ENCODE measurements around the gene PPFIA1. TPM values are rescaled to one million over a fixed set of nuclear protein-coding genes. Genes with fewer than 3 reads are reported as not detected.

The PPFIA1 gene
- total and polyA plus RNA-seq, 10 of the 15 experiments (the other 5 are each of a cell fraction or from before 2014, with no cell fraction given) = 5.2 to 26.2 (median 15.8) TPM

GRCh38 chr11:70428701-70429427, 158.4 kb downstream of the PPFIA1 start:
- Histone ChIP-seq H3K79me2 (ENCODE audit: control insufficient read depth, insufficient read depth, low read length) (no peaks in the 10 kb centered on the region), H3K4me2 (ENCODE audit: control insufficient read depth, insufficient read depth) (no peak overlapping the region), H3K27me3 (replicated peaks in 1 of 2; ENCODE audit: control insufficient read depth in 2 of 2, insufficient read depth in 2 of 2, low read length in 1 of 2) (no peaks in the 10 kb centered on the region; a peak in 1 of 4 replicates), H3K36me3 (ENCODE audit: control insufficient read depth in 2 of 2, insufficient read depth in 2 of 2, low read length in 1 of 2) (no peaks in the 10 kb centered on the region), H3K9ac (ENCODE audit: control insufficient read depth, insufficient read depth, low read length) (no peak overlapping the region), H3K9me3 (replicated peaks; ENCODE audit: control insufficient read depth, insufficient read depth, low read length) (no peaks in the 10 kb centered on the region; the same call in 2 of the 3 replicates), H3K4me1 (ENCODE audit: control insufficient read depth, insufficient read depth, low read length) (peaks cover 19% of the 10 kb centered on the region), H4K20me1 (ENCODE audit: control insufficient read depth, insufficient read depth) (no peaks in the 10 kb centered on the region), H3K4me3 (no peak overlapping the region), H3K27ac (ENCODE audit: control insufficient read depth, insufficient read depth) (no peak overlapping the region), H2AFZ (ENCODE audit: control insufficient read depth, low read depth, low read length) (no peak overlapping the region)
- ChIA-PET RAD21 (ENCODE audit: unreplicated experiment) (no interaction called here), CTCF (no interaction called here), SMC1A (ENCODE audit: uncharacterized antibody, unreplicated experiment) (no interaction called here), POLR2A (no interaction called here)
- no peak for TF ChIP-seq PML (IDR thresholded peaks at IDR 0.05; ENCODE audit: low read length)
- no peak for TF ChIP-seq KAT2A (conservative IDR thresholded peaks at IDR 0.05; ENCODE audit: control insufficient read depth, low read depth, low read length)
- no peak for TF ChIP-seq HDGF (IDR thresholded peaks at IDR 0.05)
- no peak for TF ChIP-seq ASH2L (IDR thresholded peaks at IDR 0.05; ENCODE audit: borderline replicate concordance, low read depth)
- TF ChIP-seq, protein P1, sequence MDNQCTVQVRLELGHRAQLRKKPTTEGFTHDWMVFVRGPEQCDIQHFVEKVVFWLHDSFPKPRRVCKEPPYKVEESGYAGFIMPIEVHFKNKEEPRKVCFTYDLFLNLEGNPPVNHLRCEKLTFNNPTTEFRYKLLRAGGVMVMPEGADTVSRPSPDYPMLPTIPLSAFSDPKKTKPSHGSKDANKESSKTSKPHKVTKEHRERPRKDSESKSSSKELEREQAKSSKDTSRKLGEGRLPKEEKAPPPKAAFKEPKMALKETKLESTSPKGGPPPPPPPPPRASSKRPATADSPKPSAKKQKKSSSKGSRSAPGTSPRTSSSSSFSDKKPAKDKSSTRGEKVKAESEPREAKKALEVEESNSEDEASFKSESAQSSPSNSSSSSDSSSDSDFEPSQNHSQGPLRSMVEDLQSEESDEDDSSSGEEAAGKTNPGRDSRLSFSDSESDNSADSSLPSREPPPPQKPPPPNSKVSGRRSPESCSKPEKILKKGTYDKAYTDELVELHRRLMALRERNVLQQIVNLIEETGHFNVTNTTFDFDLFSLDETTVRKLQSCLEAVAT (IDR thresholded peaks at IDR 0.05) = no peak
- no peak for TF ChIP-seq ZBED1 (IDR thresholded peaks at IDR 0.05; ENCODE audit: borderline replicate concordance)
- no peak for TF ChIP-seq STAT1 (conservative IDR thresholded peaks at IDR 0.05)
- TF ChIP-seq ZSCAN29 (IDR thresholded peaks at IDR 0.05) = no peak
- TF ChIP-seq BACH1 (IDR thresholded peaks at IDR 0.05; ENCODE audit: borderline replicate concordance) = no peak
- no peak for TF ChIP-seq TBL1XR1 (IDR thresholded peaks at IDR 0.05; ENCODE audit: low read depth, low read length)
- no peak for TF ChIP-seq PAX8 (IDR thresholded peaks at IDR 0.05)
- no peak for TF ChIP-seq REST (IDR thresholded peaks at IDR 0.05; ENCODE audit: low read depth, low read length)
- TF ChIP-seq EGR1 (IDR thresholded peaks at IDR 0.05; ENCODE audit: borderline replicate concordance in 1 of 2, low read depth in 2 of 2, low read length in 2 of 2) = no peak
- TF ChIP-seq, protein P2, sequence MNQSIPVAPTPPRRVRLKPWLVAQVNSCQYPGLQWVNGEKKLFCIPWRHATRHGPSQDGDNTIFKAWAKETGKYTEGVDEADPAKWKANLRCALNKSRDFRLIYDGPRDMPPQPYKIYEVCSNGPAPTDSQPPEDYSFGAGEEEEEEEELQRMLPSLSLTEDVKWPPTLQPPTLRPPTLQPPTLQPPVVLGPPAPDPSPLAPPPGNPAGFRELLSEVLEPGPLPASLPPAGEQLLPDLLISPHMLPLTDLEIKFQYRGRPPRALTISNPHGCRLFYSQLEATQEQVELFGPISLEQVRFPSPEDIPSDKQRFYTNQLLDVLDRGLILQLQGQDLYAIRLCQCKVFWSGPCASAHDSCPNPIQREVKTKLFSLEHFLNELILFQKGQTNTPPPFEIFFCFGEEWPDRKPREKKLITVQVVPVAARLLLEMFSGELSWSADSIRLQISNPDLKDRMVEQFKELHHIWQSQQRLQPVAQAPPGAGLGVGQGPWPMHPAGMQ (IDR thresholded peaks at IDR 0.05; ENCODE audit: borderline replicate concordance) = no peak
- intact Hi-C loops (cut with micrococcal nuclease; ENCODE audit: unreplicated experiment) = no loop called here
- BruUV-seq (replicated peaks) = no TSS peak
- ATAC-seq = no peak
- in situ Hi-C loops (cut with MboI) = no loop called here
- WGBS (ENCODE audit: insufficient coverage, insufficient replicate concordance, low lambda C conversion rate, missing lambda C conversion rate) = 68% methylated on average over 18 of the region's 18 CpGs
- no peak for DNase-seq (ENCODE audit: low read depth, low spot score)
- no peak for FAIRE-seq

All from GM12878 (cell line).